ENCODE results near the gene BCL11A.

The BCL11A gene

DNA sequence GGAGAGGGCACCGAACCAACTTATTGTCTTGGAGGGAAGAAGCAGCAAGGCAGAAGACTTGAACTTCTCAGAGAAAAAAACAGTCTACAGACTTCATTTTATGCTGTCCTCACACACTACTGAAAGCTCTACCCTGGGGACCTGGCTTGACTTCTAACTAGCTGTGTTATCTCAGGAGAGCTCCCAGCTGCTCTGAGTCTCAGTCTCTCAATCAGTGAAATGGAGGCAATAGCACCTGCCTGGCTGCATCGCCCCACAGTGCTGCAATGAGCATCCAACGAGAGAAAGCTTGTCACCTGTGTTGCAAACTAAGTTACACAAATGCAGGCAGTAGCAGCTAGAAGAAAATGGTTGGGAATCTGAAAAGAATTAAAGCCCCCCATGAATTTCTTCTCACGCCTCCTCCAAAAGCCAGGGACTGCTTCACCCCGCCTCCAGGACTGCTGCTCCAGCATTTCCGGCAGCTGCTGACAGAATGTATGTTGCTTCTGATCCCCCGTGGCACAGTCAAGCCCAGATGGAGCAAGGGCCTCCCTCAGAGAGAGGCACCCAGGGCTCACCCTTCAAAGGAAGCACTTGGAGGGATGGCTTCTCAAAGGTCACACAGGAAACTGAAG, 116.3 kb downstream of the BCL11A start:
- ATAC-seq, result no peak
- no peak for TF ChIP-seq ZNF565 (CRISPR knock-in tag; conservative IDR thresholded peaks at IDR 0.05; ENCODE audit: low read depth)
- no peak for TF ChIP-seq OSR1 (CRISPR knock-in tag; IDR thresholded peaks at IDR 0.05)
- no peak for TF ChIP-seq BACH2 (CRISPR knock-in tag; IDR thresholded peaks at IDR 0.05; ENCODE audit: borderline replicate concordance)
- TF ChIP-seq ZFP30 (CRISPR knock-in tag; IDR thresholded peaks at IDR 0.05), result no peak
- no peak for TF ChIP-seq CSDC2 (CRISPR knock-in tag; IDR thresholded peaks at IDR 0.05)

DNA sequence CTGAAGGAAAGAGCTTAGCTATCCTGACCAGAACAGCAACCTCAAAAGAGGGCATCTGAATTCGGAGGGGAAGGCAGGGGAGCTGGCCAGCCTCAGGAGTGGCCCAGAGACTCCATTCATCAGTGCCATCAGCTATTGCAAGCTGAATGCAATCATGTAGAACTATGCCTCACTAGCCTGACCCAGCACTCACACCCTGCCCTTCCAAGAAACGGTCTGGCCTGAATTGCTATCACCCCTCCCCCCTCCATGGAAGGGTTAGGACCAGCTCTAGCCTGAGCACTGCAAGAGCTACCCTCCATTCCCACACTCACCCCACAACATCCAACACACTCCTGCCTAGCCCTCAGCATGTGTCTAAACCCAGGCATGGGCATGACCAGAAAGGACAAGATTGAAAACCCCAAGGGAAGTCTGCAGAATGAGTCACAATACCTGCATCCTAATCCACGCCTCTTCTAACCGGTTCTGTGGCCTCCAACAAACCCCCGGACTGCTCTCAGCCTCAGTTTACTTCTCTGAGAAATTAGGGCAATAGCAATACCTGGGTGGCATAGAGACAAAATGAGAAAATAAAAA, 120.3 kb downstream of the BCL11A start:
- TF ChIP-seq ZNF565 (CRISPR knock-in tag; conservative IDR thresholded peaks at IDR 0.05; ENCODE audit: low read depth), result no peak
- TF ChIP-seq BACH2 (CRISPR knock-in tag; IDR thresholded peaks at IDR 0.05; ENCODE audit: borderline replicate concordance), result no peak
- no peak for TF ChIP-seq ZFP3 (CRISPR knock-in tag; IDR thresholded peaks at IDR 0.05)
- TF ChIP-seq ISL1 (CRISPR knock-in tag; IDR thresholded peaks at IDR 0.05), result no peak
- no peak for TF ChIP-seq PPARA (CRISPR knock-in tag; IDR thresholded peaks at IDR 0.05; ENCODE audit: borderline replicate concordance)
- TF ChIP-seq, protein P1, sequence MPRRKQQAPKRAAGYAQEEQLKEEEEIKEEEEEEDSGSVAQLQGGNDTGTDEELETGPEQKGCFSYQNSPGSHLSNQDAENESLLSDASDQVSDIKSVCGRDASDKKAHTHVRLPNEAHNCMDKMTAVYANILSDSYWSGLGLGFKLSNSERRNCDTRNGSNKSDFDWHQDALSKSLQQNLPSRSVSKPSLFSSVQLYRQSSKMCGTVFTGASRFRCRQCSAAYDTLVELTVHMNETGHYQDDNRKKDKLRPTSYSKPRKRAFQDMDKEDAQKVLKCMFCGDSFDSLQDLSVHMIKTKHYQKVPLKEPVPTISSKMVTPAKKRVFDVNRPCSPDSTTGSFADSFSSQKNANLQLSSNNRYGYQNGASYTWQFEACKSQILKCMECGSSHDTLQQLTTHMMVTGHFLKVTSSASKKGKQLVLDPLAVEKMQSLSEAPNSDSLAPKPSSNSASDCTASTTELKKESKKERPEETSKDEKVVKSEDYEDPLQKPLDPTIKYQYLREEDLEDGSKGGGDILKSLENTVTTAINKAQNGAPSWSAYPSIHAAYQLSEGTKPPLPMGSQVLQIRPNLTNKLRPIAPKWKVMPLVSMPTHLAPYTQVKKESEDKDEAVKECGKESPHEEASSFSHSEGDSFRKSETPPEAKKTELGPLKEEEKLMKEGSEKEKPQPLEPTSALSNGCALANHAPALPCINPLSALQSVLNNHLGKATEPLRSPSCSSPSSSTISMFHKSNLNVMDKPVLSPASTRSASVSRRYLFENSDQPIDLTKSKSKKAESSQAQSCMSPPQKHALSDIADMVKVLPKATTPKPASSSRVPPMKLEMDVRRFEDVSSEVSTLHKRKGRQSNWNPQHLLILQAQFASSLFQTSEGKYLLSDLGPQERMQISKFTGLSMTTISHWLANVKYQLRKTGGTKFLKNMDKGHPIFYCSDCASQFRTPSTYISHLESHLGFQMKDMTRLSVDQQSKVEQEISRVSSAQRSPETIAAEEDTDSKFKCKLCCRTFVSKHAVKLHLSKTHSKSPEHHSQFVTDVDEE (CRISPR knock-in tag; IDR thresholded peaks at IDR 0.05), result no peak
- TF ChIP-seq, protein P2, sequence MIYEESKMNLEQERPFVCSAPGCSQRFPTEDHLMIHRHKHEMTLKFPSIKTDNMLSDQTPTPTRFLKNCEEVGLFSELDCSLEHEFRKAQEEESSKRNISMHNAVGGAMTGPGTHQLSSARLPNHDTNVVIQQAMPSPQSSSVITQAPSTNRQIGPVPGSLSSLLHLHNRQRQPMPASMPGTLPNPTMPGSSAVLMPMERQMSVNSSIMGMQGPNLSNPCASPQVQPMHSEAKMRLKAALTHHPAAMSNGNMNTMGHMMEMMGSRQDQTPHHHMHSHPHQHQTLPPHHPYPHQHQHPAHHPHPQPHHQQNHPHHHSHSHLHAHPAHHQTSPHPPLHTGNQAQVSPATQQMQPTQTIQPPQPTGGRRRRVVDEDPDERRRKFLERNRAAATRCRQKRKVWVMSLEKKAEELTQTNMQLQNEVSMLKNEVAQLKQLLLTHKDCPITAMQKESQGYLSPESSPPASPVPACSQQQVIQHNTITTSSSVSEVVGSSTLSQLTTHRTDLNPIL (CRISPR knock-in tag; IDR thresholded peaks at IDR 0.05; ENCODE audit: low read depth), result no peak
- TF ChIP-seq ARNTL (CRISPR knock-in tag; IDR thresholded peaks at IDR 0.05; ENCODE audit: borderline replicate concordance, low read depth), result no peak
- TF ChIP-seq ZNF8 (CRISPR knock-in tag; IDR thresholded peaks at IDR 0.05), result no peak
- TF ChIP-seq, protein P3, sequence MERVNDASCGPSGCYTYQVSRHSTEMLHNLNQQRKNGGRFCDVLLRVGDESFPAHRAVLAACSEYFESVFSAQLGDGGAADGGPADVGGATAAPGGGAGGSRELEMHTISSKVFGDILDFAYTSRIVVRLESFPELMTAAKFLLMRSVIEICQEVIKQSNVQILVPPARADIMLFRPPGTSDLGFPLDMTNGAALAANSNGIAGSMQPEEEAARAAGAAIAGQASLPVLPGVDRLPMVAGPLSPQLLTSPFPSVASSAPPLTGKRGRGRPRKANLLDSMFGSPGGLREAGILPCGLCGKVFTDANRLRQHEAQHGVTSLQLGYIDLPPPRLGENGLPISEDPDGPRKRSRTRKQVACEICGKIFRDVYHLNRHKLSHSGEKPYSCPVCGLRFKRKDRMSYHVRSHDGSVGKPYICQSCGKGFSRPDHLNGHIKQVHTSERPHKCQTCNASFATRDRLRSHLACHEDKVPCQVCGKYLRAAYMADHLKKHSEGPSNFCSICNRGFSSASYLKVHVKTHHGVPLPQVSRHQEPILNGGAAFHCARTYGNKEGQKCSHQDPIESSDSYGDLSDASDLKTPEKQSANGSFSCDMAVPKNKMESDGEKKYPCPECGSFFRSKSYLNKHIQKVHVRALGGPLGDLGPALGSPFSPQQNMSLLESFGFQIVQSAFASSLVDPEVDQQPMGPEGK (CRISPR knock-in tag; IDR thresholded peaks at IDR 0.05; ENCODE audit: borderline replicate concordance), result no peak
- no peak for TF ChIP-seq SNAI2 (CRISPR knock-in tag; IDR thresholded peaks at IDR 0.05)
- no peak for TF ChIP-seq ESRRG (CRISPR knock-in tag; IDR thresholded peaks at IDR 0.05)
- no peak for TF ChIP-seq GLIS3 (CRISPR knock-in tag; IDR thresholded peaks at IDR 0.05)
- TF ChIP-seq OSR1 (CRISPR knock-in tag; IDR thresholded peaks at IDR 0.05), result no peak
- no peak for TF ChIP-seq ZNF70 (CRISPR knock-in tag; IDR thresholded peaks at IDR 0.05)
- ATAC-seq, result no peak

DNA sequence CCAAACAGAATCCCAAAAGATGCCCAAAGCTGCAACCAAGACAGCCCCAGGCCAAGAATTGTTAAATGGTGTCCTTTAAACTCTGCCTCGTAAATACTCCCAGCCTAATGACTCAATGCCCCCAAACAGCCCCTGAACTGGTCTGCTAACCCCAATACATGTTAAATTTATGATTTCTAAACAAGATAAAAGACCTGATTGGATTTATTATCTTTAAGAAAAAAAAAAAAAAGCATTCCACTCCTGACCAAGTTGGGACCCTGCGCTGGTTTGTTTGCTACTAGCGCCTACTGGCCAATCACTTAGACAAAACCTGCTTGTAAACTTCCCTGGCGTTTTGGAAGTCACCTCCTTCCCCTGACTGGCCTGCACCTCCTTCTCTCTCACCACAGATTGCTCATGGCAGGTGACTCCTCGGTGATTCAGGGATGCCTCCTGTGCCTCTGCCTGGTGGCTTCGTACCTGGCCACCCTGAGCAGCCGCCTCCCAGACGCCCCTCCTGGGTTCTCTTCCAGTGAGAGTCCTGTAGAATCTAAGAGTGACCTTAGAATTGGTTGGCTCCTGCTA, 121.3 kb downstream of the BCL11A start:
- ATAC-seq, result no peak
- TF ChIP-seq TCF4 (CRISPR knock-in tag; IDR thresholded peaks at IDR 0.05; ENCODE audit: borderline replicate concordance) (no peak), ISL1 (CRISPR knock-in tag; IDR thresholded peaks at IDR 0.05) (no peak), PPARA (CRISPR knock-in tag; IDR thresholded peaks at IDR 0.05; ENCODE audit: borderline replicate concordance) (no peak), TOX (CRISPR knock-in tag; IDR thresholded peaks at IDR 0.05; ENCODE audit: borderline replicate concordance) (no peak)

DNA sequence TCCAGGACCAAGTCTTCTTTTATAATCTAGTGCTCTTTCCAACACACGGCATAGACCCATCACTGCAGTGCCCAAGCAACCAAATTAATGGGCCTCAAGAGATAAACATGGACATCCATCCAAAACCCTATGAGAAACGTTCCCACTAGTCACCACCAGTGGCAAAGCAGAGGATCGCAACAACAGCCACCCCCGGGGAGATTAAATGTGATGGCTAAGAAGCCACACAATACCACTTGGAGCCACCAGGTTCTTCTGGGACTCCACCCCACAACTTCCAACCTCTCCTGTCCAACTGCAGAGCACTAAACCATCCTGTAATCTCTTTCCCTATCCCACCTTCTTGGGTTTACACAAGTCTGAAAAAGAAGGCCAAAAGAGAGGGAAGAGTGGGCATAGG, 123.8 kb downstream of the BCL11A start:
- TF ChIP-seq, protein P1 (CRISPR knock-in tag; IDR thresholded peaks at IDR 0.05), result no peak
- TF ChIP-seq ZC3H10 (CRISPR knock-in tag; IDR thresholded peaks at IDR 0.05), result no peak
- no peak for TF ChIP-seq RARB (CRISPR knock-in tag; IDR thresholded peaks at IDR 0.05)
- no peak for TF ChIP-seq ISL1 (CRISPR knock-in tag; IDR thresholded peaks at IDR 0.05)
- no peak for TF ChIP-seq TOX (CRISPR knock-in tag; IDR thresholded peaks at IDR 0.05; ENCODE audit: borderline replicate concordance)
- no peak for ATAC-seq

All from SK-N-SH treated with all-trans-retinoic acid at 6 μM for 48 hours (cell line).